H9 (cell line): Measurements from ENCODE around the gene TNC. TPM values are rescaled to one million over a fixed set of nuclear protein-coding genes. Genes with fewer than 3 reads are reported as not detected.

Experiments used
- DNase-seq: peaks from one replicate; pipeline ENCODE4 v3.0.0-alpha.2; 2017
- H2AFZ ChIP-seq: one replicate; pipeline ENCODE4 v1.6.1; 2013; ENCODE audit warnings: mild to moderate bottlenecking, low read length, control low read depth, moderate library complexity
- H2AK5ac ChIP-seq: 2 replicates; pipeline ENCODE4 v1.6.1; 2013; ENCODE audit warnings: low read length, control low read depth, mixed read lengths; ENCODE audit not compliant: insufficient read length
- H2BK120ac ChIP-seq: one replicate; pipeline ENCODE4 v1.6.1; 2013; ENCODE audit warnings: low read depth, mild to moderate bottlenecking, low read length, control low read depth, inconsistent platforms; ENCODE audit not compliant: poor library complexity, severe bottlenecking
- H2BK12ac ChIP-seq: 2 replicates; pipeline ENCODE4 v1.6.1; 2013; ENCODE audit warnings: low read length, control low read depth, mixed read lengths, low read depth; ENCODE audit not compliant: insufficient read length
- H2BK15ac ChIP-seq: 2 replicates; pipeline ENCODE4 v1.6.1; 2013; ENCODE audit warnings: low read depth, low read length, control low read depth
- H2BK20ac ChIP-seq: one replicate; pipeline ENCODE4 v1.6.1; 2013; ENCODE audit warnings: low read depth, mild to moderate bottlenecking, low read length, control low read depth, inconsistent platforms; ENCODE audit not compliant: poor library complexity, severe bottlenecking
- H2BK5ac ChIP-seq: 2 replicates; pipeline ENCODE4 v1.6.1; 2013; ENCODE audit warnings: low read length, control low read depth, mixed read lengths; ENCODE audit not compliant: insufficient read length
- H3K14ac ChIP-seq: 2 replicates; pipeline ENCODE4 v1.6.1; 2013; ENCODE audit warnings: low read length, control low read depth; ENCODE audit not compliant: insufficient read depth
- H3K18ac ChIP-seq: 2 replicates; pipeline ENCODE4 v1.6.1; 2013; ENCODE audit warnings: low read depth, mild to moderate bottlenecking, mixed read lengths, low read length, control low read depth; ENCODE audit not compliant: insufficient read length
- H3K23ac ChIP-seq: 2 replicates; pipeline ENCODE4 v1.6.1; 2013; ENCODE audit warnings: low read length, control low read depth, mixed read lengths, low read depth; ENCODE audit not compliant: insufficient read length
- H3K23me2 ChIP-seq: 2 replicates; pipeline ENCODE4 v1.6.1; 2013; ENCODE audit warnings: low read depth, mild to moderate bottlenecking, mixed read lengths, low read length, control low read depth; ENCODE audit not compliant: insufficient read length, poor library complexity, severe bottlenecking
- H3K27ac ChIP-seq: 2 replicates; pipeline ENCODE4 v1.5.1; 2013; ENCODE audit warnings: low read length, control low read depth, mixed read lengths, low read depth; ENCODE audit not compliant: insufficient read length
- H3K27me3 ChIP-seq: 2 replicates; pipeline ENCODE4 v1.6.1; 2013; ENCODE audit warnings: low read length, control low read depth, inconsistent platforms; ENCODE audit not compliant: insufficient read depth
- H3K4ac ChIP-seq: 2 replicates; pipeline ENCODE4 v1.6.1; 2013; ENCODE audit warnings: low read depth, mild to moderate bottlenecking, control low read depth, inconsistent platforms, low read length, moderate library complexity
- H3K4me1 ChIP-seq: 2 replicates; pipeline ENCODE4 v1.6.1; 2013; ENCODE audit warnings: low read length, control low read depth, inconsistent platforms; ENCODE audit not compliant: insufficient read depth
- H3K4me2 ChIP-seq: 2 replicates; pipeline ENCODE4 v1.6.1; 2013; ENCODE audit warnings: low read length, control low read depth, mixed read lengths; ENCODE audit not compliant: insufficient read length, insufficient read depth
- H3K56ac ChIP-seq: 2 replicates; pipeline ENCODE4 v1.6.1; 2013; ENCODE audit warnings: low read depth, mild to moderate bottlenecking, mixed read lengths, low read length, control low read depth; ENCODE audit not compliant: insufficient read length
- H3K79me1 ChIP-seq: 2 replicates; pipeline ENCODE4 v1.6.1; 2013; ENCODE audit warnings: low read depth, mild to moderate bottlenecking, moderate library complexity, low read length, control low read depth, inconsistent platforms; ENCODE audit not compliant: insufficient read depth, poor library complexity, severe bottlenecking
- H3K79me2 ChIP-seq: 2 replicates; pipeline ENCODE4 v1.6.1; 2013; ENCODE audit warnings: low read length, control low read depth, inconsistent platforms; ENCODE audit not compliant: insufficient read depth
- H3K9ac ChIP-seq: 2 replicates; pipeline ENCODE4 v1.6.1; 2013; ENCODE audit warnings: low read length, control low read depth, mixed read lengths; ENCODE audit not compliant: insufficient read length; ENCODE audit errors: extremely low read depth
- H3K9me3 ChIP-seq: one replicate; pipeline ENCODE4 v1.6.1; 2013; ENCODE audit warnings: low read depth, low read length, inconsistent platforms; ENCODE audit not compliant: control insufficient read depth
- H3T11ph ChIP-seq: one replicate; pipeline ENCODE4 v1.6.1; 2013; ENCODE audit warnings: mild to moderate bottlenecking, low read length, control low read depth, inconsistent platforms
- H4K20me1 ChIP-seq: one replicate; pipeline ENCODE4 v1.6.1; 2013; ENCODE audit not compliant: control insufficient read depth, insufficient read length, insufficient read depth
- H4K5ac ChIP-seq: 2 replicates; pipeline ENCODE4 v1.6.1; 2013; ENCODE audit warnings: low read depth, mild to moderate bottlenecking, mixed read lengths, low read length, control low read depth; ENCODE audit not compliant: insufficient read length
- H4K8ac ChIP-seq: replicated peaks from 2 replicates; pipeline ENCODE4 v1.6.1; 2013; ENCODE audit warnings: low read length, control low read depth, mixed read lengths, low read depth; ENCODE audit not compliant: insufficient read length
- H4K91ac ChIP-seq: 2 replicates; pipeline ENCODE4 v1.6.1; 2013; ENCODE audit warnings: low read depth, mild to moderate bottlenecking, moderate library complexity, mixed read lengths, low read length, control low read depth; ENCODE audit not compliant: insufficient read length
- H3K27ac Mint-ChIP-seq, 3 experiments: 2 replicates in 2 of 3; 3 replicates in 1 of 3; pipeline ENCODE4 v1.8.0; 2020 to 2021; ENCODE audit warnings: mixed read lengths in 3 of 3, mild to moderate bottlenecking in 1 of 3, moderate library complexity in 1 of 3
- H3K27me3 Mint-ChIP-seq: 2 replicates; pipeline ENCODE4 v1.8.0; 2021; ENCODE audit warnings: low read depth, mild to moderate bottlenecking, moderate library complexity, mixed read lengths
- H3K36me3 Mint-ChIP-seq, 3 experiments: 2 replicates in 2 of 3; 3 replicates in 1 of 3; pipeline ENCODE4 v1.8.0; 2020 to 2021; ENCODE audit warnings: low read depth in 3 of 3, mixed read lengths in 3 of 3; ENCODE audit not compliant: insufficient read depth in 1 of 3
- H3K4me1 Mint-ChIP-seq, 2 experiments: 2 replicates each; pipeline ENCODE4 v1.8.0; 2020; ENCODE audit warnings: mixed read lengths in 2 of 2
- H3K4me3 Mint-ChIP-seq, 2 experiments: 2 replicates in 1 of 2; 3 replicates in 1 of 2; pipeline ENCODE4 v1.8.0; 2020 to 2021; ENCODE audit warnings: mild to moderate bottlenecking in 2 of 2, mixed read lengths in 2 of 2, moderate library complexity in 1 of 2
- H3K9me3 Mint-ChIP-seq, 2 experiments: 2 replicates in 1 of 2; 3 replicates in 1 of 2; pipeline ENCODE4 v1.8.0; 2020; ENCODE audit warnings: mild to moderate bottlenecking in 2 of 2, mixed read lengths in 2 of 2, moderate library complexity in 1 of 2
- WGBS: extraction: QIAGEN DNeasy Blood & Tissue Kit; methylation state at CpG from one replicate; pipeline ENCODE4 v1.1.7; 2013; ENCODE audit warnings: missing lambda C conversion rate, low lambda C conversion rate, mixed read lengths; ENCODE audit not compliant: insufficient read length; ENCODE audit errors: extremely low coverage; 5-methylcytosine and 5-hydroxymethylcytosine counted together
- total RNA-seq: library from RNA; stranded (reverse); gene quantifications from 2 replicates; pipeline ENCODE4 v1.2.1, GENCODE V29; 2021
- TF ChIP-seq, protein P1 (sequence below): fragments of 200-600 bp; sonication (generic); conservative IDR thresholded peaks from 3 replicates; pipeline ENCODE4 v1.8.0; 2021; ENCODE audit warnings: antibody characterized with exemption, mild to moderate bottlenecking

TNC gene
- total RNA-seq, 1 experiment from 2014 or later = 0.63 TPM

DNA sequence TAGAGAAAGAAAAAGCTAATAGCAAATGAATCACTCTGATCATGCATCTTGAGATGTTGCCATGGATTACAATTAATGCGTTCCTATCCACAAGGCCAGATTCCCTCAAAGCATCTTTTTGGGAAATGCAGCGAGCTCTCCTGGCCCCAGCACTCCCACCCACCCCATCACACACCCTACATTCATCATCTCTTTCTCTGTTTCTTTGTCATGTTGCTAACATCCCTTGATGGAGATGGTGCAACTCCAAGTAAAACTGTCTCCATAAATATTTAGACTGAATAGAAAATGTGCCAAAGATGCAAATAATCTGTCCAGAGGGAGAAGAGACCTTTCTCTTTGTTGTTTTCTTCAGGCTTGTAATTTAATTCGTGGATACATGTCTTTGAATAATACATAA, 30.8 kb upstream of the TNC start:
- Histone ChIP-seq H4K8ac (no peak overlapping the region), H2BK5ac (no peak overlapping the region), H3K4me2 (no peak overlapping the region), H3K18ac (no peak overlapping the region), H3T11ph (no peak overlapping the region), H3K79me1 (no peaks in the 10 kb centered on the region), H3K23me2 (no peaks in the 10 kb centered on the region), H3K14ac (no peak overlapping the region), H2BK20ac (no peak overlapping the region), H2BK120ac (no peak overlapping the region), H3K27me3 (no peaks in the 10 kb centered on the region), H3K23ac (no peak overlapping the region), H2BK15ac (no peak overlapping the region), H3K56ac (no peak overlapping the region), H3K79me2 (no peaks in the 10 kb centered on the region), H4K20me1 (no peaks in the 10 kb centered on the region), H4K91ac (no peak overlapping the region), H2BK12ac (no peak overlapping the region), H3K9ac (no peak overlapping the region), H3K9me3 (peaks cover under 1% of the 10 kb centered on the region), H3K4me1 (no peaks in the 10 kb centered on the region), H2AFZ (no peak overlapping the region), H3K4ac (no peak overlapping the region), H4K5ac (no peak overlapping the region), H3K27ac (no peak overlapping the region), H2AK5ac (no peak overlapping the region)
- H3K9me3 Mint-ChIP-seq = no peaks in the 10 kb centered on the region
- WGBS = no CpG with 5 or more reads among the region's 3 CpGs
- H3K27ac Mint-ChIP-seq = no peak overlapping the region
- TF ChIP-seq, protein P1, sequence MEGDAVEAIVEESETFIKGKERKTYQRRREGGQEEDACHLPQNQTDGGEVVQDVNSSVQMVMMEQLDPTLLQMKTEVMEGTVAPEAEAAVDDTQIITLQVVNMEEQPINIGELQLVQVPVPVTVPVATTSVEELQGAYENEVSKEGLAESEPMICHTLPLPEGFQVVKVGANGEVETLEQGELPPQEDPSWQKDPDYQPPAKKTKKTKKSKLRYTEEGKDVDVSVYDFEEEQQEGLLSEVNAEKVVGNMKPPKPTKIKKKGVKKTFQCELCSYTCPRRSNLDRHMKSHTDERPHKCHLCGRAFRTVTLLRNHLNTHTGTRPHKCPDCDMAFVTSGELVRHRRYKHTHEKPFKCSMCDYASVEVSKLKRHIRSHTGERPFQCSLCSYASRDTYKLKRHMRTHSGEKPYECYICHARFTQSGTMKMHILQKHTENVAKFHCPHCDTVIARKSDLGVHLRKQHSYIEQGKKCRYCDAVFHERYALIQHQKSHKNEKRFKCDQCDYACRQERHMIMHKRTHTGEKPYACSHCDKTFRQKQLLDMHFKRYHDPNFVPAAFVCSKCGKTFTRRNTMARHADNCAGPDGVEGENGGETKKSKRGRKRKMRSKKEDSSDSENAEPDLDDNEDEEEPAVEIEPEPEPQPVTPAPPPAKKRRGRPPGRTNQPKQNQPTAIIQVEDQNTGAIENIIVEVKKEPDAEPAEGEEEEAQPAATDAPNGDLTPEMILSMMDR = no peak
- H3K4me3 Mint-ChIP-seq = no peak overlapping the region
- peaks cover 4% of the 10 kb centered on the region for H3K27me3 Mint-ChIP-seq
- peaks cover 2 to 6% of the 10 kb centered on the region in 2 experiments; a peak in 2 of 4 replicates for H3K4me1 Mint-ChIP-seq
- DNase-seq = no peak
- H3K36me3 Mint-ChIP-seq = no peaks in the 10 kb centered on the region
